NT2/D1 (cell line): ENCODE results near the gene ELL2.

Source experiments
- DNase-seq: peaks from one replicate; pipeline ENCODE4 v3.0.0-alpha.2; 2011; ENCODE audit warnings: low read depth, low spot score
- H3K27me3 ChIP-seq: 2 replicates; pipeline ENCODE4 v1.6.0; 2011; ENCODE audit warnings: mild to moderate bottlenecking; ENCODE audit not compliant: insufficient read length, insufficient read depth
- H3K36me3 ChIP-seq: 2 replicates; pipeline ENCODE4 v1.6.1; 2011; ENCODE audit warnings: mild to moderate bottlenecking, low read length, mixed read lengths; ENCODE audit not compliant: insufficient read depth, insufficient read length
- H3K4me1 ChIP-seq: 2 replicates; pipeline ENCODE4 v1.5.1; 2011; ENCODE audit not compliant: insufficient read depth, insufficient read length
- H3K4me3 ChIP-seq: 2 replicates; pipeline ENCODE4 v1.5.1; 2011; ENCODE audit warnings: low read depth; ENCODE audit not compliant: insufficient read length
- H3K9ac ChIP-seq: 2 replicates; pipeline ENCODE4 v1.6.0; 2011; ENCODE audit warnings: low read depth; ENCODE audit not compliant: insufficient read length
- H3K9me3 ChIP-seq: 2 replicates; pipeline ENCODE4 v1.5.1; 2011; ENCODE audit warnings: mild to moderate bottlenecking, low read length; ENCODE audit not compliant: insufficient read depth
- SUZ12 ChIP-seq: IDR thresholded peaks from 2 replicates; pipeline ENCODE4 v1.6.1; 2011; ENCODE audit not compliant: insufficient read length, insufficient read depth; ENCODE audit errors: extremely low read depth
- YY1 ChIP-seq: IDR thresholded peaks from 2 replicates; pipeline ENCODE4 v1.6.1; 2011; ENCODE audit not compliant: insufficient read length, insufficient read depth
- ZNF274 ChIP-seq: IDR thresholded peaks from 2 replicates; pipeline ENCODE4 v1.6.1; 2011; ENCODE audit warnings: mild to moderate bottlenecking, low read depth, low read length

Gene ELL2

GRCh38 chr5:95983080-95983479, 21.4 kb upstream of the ELL2 start:
- no peaks in the 10 kb centered on the region for H3K36me3 ChIP-seq
- no peak overlapping the region for H3K4me3 ChIP-seq
- H3K9ac ChIP-seq: no peak overlapping the region
- TF ChIP-seq ZNF274 (no peak), YY1 (no peak), SUZ12 (no peak)
- no peaks in the 10 kb centered on the region for H3K4me1 ChIP-seq
- H3K27me3 ChIP-seq: no peaks in the 10 kb centered on the region
- H3K9me3 ChIP-seq: no peaks in the 10 kb centered on the region
- no peak for DNase-seq

GRCh38 chr5:95976606-95977005, 15.0 kb upstream of the ELL2 start:
- Histone ChIP-seq H3K9me3 (no peaks in the 10 kb centered on the region), H3K4me3 (no peak overlapping the region), H3K27me3 (no peaks in the 10 kb centered on the region), H3K4me1 (no peaks in the 10 kb centered on the region), H3K9ac (no peak overlapping the region), H3K36me3 (no peaks in the 10 kb centered on the region)
- DNase-seq: no peak
- TF ChIP-seq YY1 (no peak), SUZ12 (no peak), ZNF274 (no peak)

GRCh38 chr5:95975703-95976102, 14.1 kb upstream of the ELL2 start:
- no peaks in the 10 kb centered on the region for H3K4me1 ChIP-seq
- TF ChIP-seq ZNF274: no peak
- TF ChIP-seq YY1: no peak
- no peak for TF ChIP-seq SUZ12
- H3K36me3 ChIP-seq: no peaks in the 10 kb centered on the region
- H3K9me3 ChIP-seq: no peaks in the 10 kb centered on the region
- no peaks in the 10 kb centered on the region for H3K27me3 ChIP-seq
- no peak overlapping the region for H3K9ac ChIP-seq
- H3K4me3 ChIP-seq: no peak overlapping the region
- DNase-seq: no peak

DNA sequence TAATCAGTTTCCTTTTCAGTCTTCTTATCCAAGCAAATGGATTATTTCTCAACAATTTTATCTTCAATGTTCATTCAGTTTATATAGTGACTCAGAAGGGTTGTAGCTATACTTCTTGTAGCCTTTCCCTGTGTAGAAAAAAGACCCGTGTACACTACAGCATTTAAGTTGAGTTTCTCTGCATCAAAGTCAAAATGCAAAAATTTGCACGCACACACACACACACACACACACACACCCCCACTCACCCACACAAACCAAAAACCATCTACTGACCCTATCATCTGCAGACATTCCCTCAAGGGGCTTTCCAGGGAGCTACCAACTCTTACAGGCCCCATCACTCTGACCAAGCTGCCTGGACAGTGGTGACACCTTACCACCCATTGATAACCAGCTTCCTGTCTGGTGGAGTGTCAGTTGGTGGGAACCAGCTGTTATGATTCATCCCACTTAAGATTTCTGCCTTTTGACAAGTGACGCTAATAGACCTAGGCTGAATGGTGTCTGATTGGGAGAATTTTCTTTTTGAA, 12.2 kb upstream of the ELL2 start:
- DNase-seq: no peak
- no peaks in the 10 kb centered on the region for H3K9me3 ChIP-seq
- no peaks in the 10 kb centered on the region for H3K36me3 ChIP-seq
- no peak overlapping the region for H3K4me3 ChIP-seq
- no peaks in the 10 kb centered on the region for H3K27me3 ChIP-seq
- no peak for TF ChIP-seq YY1
- TF ChIP-seq ZNF274: no peak
- TF ChIP-seq SUZ12: no peak
- no peaks in the 10 kb centered on the region for H3K4me1 ChIP-seq
- H3K9ac ChIP-seq: no peak overlapping the region

GRCh38 chr5:95972196-95972595, 10.5 kb upstream of the ELL2 start:
- Histone ChIP-seq H3K4me1 (no peaks in the 10 kb centered on the region), H3K36me3 (no peaks in the 10 kb centered on the region), H3K9me3 (no peaks in the 10 kb centered on the region), H3K27me3 (no peaks in the 10 kb centered on the region), H3K4me3 (no peak overlapping the region), H3K9ac (no peak overlapping the region)
- no peak for DNase-seq
- TF ChIP-seq ZNF274: no peak
- no peak for TF ChIP-seq SUZ12
- TF ChIP-seq YY1: no peak

- Histone ChIP-seq H3K9ac (no peak overlapping the region), H3K27me3 (no peaks in the 10 kb centered on the region), H3K36me3 (no peaks in the 10 kb centered on the region), H3K9me3 (no peaks in the 10 kb centered on the region), H3K4me3 (no peak overlapping the region), H3K4me1 (no peaks in the 10 kb centered on the region)
- no peak for TF ChIP-seq YY1
- no peak for TF ChIP-seq ZNF274
- no peak for TF ChIP-seq SUZ12
- no peak for DNase-seq
These were observed 8.7 kb upstream of the ELL2 start for GRCh38 chr5:95970359-95970704.

GRCh38 chr5:95969651-95970358, 8.2 kb upstream of the ELL2 start:
- H3K27me3 ChIP-seq: no peaks in the 10 kb centered on the region
- H3K9me3 ChIP-seq: no peaks in the 10 kb centered on the region
- TF ChIP-seq ZNF274: no peak
- TF ChIP-seq SUZ12: no peak
- TF ChIP-seq YY1: no peak
- H3K4me3 ChIP-seq: no peak overlapping the region
- no peak overlapping the region for H3K9ac ChIP-seq
- no peak for DNase-seq
- H3K4me1 ChIP-seq: no peaks in the 10 kb centered on the region
- H3K36me3 ChIP-seq: no peaks in the 10 kb centered on the region

GRCh38 chr5:95969055-95969454, 7.4 kb upstream of the ELL2 start:
- Histone ChIP-seq H3K27me3 (no peaks in the 10 kb centered on the region), H3K4me3 (no peak overlapping the region), H3K9ac (no peak overlapping the region), H3K36me3 (no peaks in the 10 kb centered on the region), H3K4me1 (no peaks in the 10 kb centered on the region), H3K9me3 (no peaks in the 10 kb centered on the region)
- TF ChIP-seq ZNF274: no peak
- no peak for TF ChIP-seq SUZ12
- TF ChIP-seq YY1: no peak
- DNase-seq: no peak
